ENCODE measurements around the gene TRAM2. TPM values are rescaled to one million over a fixed set of nuclear protein-coding genes. Genes with fewer than 3 reads are reported as not detected.
A peak's percentile ranks its signal among the peaks of the same experiment; 100 is the strongest.

TRAM2 gene
- total and polyA plus RNA-seq, 2 donors (not counting 3 experiments of a cell fraction or from before 2014, with no cell fraction given): 85.7 to 98.6 TPM

DNA sequence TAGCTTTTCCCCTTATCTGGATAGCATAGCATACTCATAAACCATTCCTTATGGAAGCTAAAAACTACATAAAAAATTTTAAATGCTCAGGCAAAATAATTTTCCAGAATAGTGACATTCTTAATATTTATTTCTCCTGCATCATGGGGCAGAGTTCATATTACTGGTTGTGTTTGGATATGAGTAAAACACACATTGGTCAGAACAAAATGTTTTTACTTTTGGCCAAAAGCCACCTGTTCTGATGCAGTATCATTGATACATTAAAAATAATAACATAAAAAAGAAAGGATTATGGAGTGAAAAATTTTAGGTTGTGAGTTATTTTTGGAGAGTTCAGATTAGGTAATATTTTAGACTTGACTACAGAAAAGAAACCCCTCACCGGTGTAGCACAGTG lies 33.6 kb downstream of the TRAM2 start:
- Histone ChIP-seq H4K20me1 (replicated peaks; ENCODE audit: control insufficient read depth, extremely low read depth, insufficient read depth, low read length) (no peaks in the 10 kb centered on the region), H3K79me2 (ENCODE audit: control insufficient read depth, insufficient read depth, low read length) (peaks cover 82% of the 10 kb centered on the region), H3K36me3 (ENCODE audit: control insufficient read depth in 2 of 2, extremely low read depth in 1 of 2, insufficient read depth in 2 of 2, low read length in 2 of 2) (no peaks in the 10 kb centered on the region), H2AFZ (ENCODE audit: low read depth, low read length) (no peak overlapping the region), H3K4me2 (ENCODE audit: insufficient read depth, low read length) (peak overlapping the region; percentile 80), H3K9me1 (replicated peaks; ENCODE audit: control insufficient read depth, extremely low read depth, insufficient read depth, low read length) (no peaks in the 10 kb centered on the region), H3K9me3 (replicated peaks; ENCODE audit: control insufficient read depth, insufficient read depth, low read length) (no peaks in the 10 kb centered on the region), H3K9ac (replicated peaks; ENCODE audit: extremely low read depth, insufficient read depth, low read length) (peak overlapping the region; percentile 66), H3K4me1 (ENCODE audit: control insufficient read depth, extremely low read depth, insufficient read depth, low read length) (peaks cover 86% of the 10 kb centered on the region), H3K4me3 (replicated peaks in 1 of 3; ENCODE audit: insufficient read depth in 1 of 3, low read depth in 1 of 3, low read length in 3 of 3) (peak overlapping the region in 1 of 3 experiments; percentile 21), H3K27me3 (ENCODE audit: control insufficient read depth in 2 of 2, insufficient read depth in 2 of 2, low read length in 2 of 2) (no peaks in the 10 kb centered on the region), H3K27ac (ENCODE audit: insufficient read depth, low read depth, low read length) (peak overlapping the region; percentile 78)
- intact Hi-C loops (cut with micrococcal nuclease): loop anchor here (1.0 kb wide), 3 partner anchors 8 to 127 kb away; no protein-coding TSS in a partner anchor
- ChIA-PET POLR2A (interaction anchor here (1.4 kb wide), 1 partner anchor 20 kb away, joined by 7 read pairs; no protein-coding TSS in a partner anchor), CTCF (interaction anchor here (0.7 to 1.5 kb wide), 5 partner anchors 20 to 109 kb away, joined by 3 to 5 read pairs (median 4); no protein-coding TSS in a partner anchor)
- TF ChIP-seq FOS (IDR thresholded peaks at IDR 0.05; ENCODE audit: borderline replicate concordance, insufficient read depth, low read length): no peak
- TF ChIP-seq JUN (IDR thresholded peaks at IDR 0.05; ENCODE audit: borderline replicate concordance, insufficient read depth, insufficient read length, low read depth): no peak
- no peak for DNase-seq (ENCODE audit: low read depth, low spot score)
- BruUV-seq (replicated peaks): TSS peak; percentile 40
- no peak for FAIRE-seq
- dilution Hi-C loops (cut with MboI; ENCODE audit: extremely low pct_ligation_motif_present, low sequenced_read_pairs): loop anchor here (25.0 kb wide), 1 partner anchor 131 kb away; the partner anchor contains the start of gene EFHC1

DNA sequence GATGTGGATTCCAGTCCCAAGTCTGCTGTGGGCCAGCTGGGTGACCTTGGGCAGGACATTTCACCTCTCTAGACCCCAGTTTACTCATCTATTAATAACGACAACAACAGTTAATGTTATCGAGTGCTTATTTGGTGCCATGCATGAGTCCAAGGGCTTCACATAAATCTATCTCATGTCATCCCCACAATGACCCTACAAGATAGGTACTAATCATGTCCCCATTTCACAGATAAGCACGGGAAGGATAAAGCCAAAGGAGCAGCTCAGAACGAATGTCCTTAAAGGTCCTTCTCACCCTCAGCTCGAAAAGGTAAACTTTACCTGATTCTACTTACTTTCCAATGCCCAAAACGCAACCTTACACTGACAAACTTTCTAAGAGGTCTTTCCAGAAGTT lies 35.7 kb downstream of the TRAM2 start:
- Histone ChIP-seq H2AFZ (ENCODE audit: low read depth, low read length) (no peak overlapping the region), H3K4me3 (replicated peaks in 1 of 3; ENCODE audit: insufficient read depth in 1 of 3, low read depth in 1 of 3, low read length in 3 of 3) (no peak overlapping the region), H4K20me1 (replicated peaks; ENCODE audit: control insufficient read depth, extremely low read depth, insufficient read depth, low read length) (no peaks in the 10 kb centered on the region), H3K36me3 (ENCODE audit: control insufficient read depth in 2 of 2, extremely low read depth in 1 of 2, insufficient read depth in 2 of 2, low read length in 2 of 2) (no peaks in the 10 kb centered on the region), H3K27ac (ENCODE audit: insufficient read depth, low read depth, low read length) (no peak overlapping the region), H3K4me1 (ENCODE audit: control insufficient read depth, extremely low read depth, insufficient read depth, low read length) (peaks cover 91% of the 10 kb centered on the region), H3K9ac (replicated peaks; ENCODE audit: extremely low read depth, insufficient read depth, low read length) (no peak overlapping the region), H3K79me2 (ENCODE audit: control insufficient read depth, insufficient read depth, low read length) (peaks cover 79% of the 10 kb centered on the region), H3K9me3 (replicated peaks; ENCODE audit: control insufficient read depth, insufficient read depth, low read length) (no peaks in the 10 kb centered on the region), H3K4me2 (ENCODE audit: insufficient read depth, low read length) (no peak overlapping the region), H3K9me1 (replicated peaks; ENCODE audit: control insufficient read depth, extremely low read depth, insufficient read depth, low read length) (no peaks in the 10 kb centered on the region), H3K27me3 (ENCODE audit: control insufficient read depth in 2 of 2, insufficient read depth in 2 of 2, low read length in 2 of 2) (no peaks in the 10 kb centered on the region)
- DNase-seq (ENCODE audit: low read depth, low spot score) (no peak), FAIRE-seq (no peak)
- TF ChIP-seq, protein P1, sequence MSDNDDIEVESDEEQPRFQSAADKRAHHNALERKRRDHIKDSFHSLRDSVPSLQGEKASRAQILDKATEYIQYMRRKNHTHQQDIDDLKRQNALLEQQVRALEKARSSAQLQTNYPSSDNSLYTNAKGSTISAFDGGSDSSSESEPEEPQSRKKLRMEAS (IDR thresholded peaks at IDR 0.05; ENCODE audit: insufficient read depth, insufficient read length): no peak
- TF ChIP-seq GATA2 (IDR thresholded peaks at IDR 0.05; ENCODE audit: insufficient read depth, insufficient read length, low read depth, low read length) (no peak), POLR2AphosphoS5 (IDR thresholded peaks at IDR 0.05; ENCODE audit: insufficient read depth, low read depth, low read length) (no peak), MYC (IDR thresholded peaks at IDR 0.05; ENCODE audit: low read depth, low read length) (no peak), FOS (IDR thresholded peaks at IDR 0.05; ENCODE audit: borderline replicate concordance, insufficient read depth, low read length) (no peak), POLR2A (IDR thresholded peaks at IDR 0.05; ENCODE audit: low read depth, low read length) (no peak), EZH2 (IDR thresholded peaks at IDR 0.05; ENCODE audit: borderline replicate concordance, low read depth, low read length, severe bottlenecking) (no peak), JUN (IDR thresholded peaks at IDR 0.05; ENCODE audit: borderline replicate concordance, insufficient read depth, insufficient read length, low read depth) (no peak)
- TF ChIP-seq, protein P2, sequence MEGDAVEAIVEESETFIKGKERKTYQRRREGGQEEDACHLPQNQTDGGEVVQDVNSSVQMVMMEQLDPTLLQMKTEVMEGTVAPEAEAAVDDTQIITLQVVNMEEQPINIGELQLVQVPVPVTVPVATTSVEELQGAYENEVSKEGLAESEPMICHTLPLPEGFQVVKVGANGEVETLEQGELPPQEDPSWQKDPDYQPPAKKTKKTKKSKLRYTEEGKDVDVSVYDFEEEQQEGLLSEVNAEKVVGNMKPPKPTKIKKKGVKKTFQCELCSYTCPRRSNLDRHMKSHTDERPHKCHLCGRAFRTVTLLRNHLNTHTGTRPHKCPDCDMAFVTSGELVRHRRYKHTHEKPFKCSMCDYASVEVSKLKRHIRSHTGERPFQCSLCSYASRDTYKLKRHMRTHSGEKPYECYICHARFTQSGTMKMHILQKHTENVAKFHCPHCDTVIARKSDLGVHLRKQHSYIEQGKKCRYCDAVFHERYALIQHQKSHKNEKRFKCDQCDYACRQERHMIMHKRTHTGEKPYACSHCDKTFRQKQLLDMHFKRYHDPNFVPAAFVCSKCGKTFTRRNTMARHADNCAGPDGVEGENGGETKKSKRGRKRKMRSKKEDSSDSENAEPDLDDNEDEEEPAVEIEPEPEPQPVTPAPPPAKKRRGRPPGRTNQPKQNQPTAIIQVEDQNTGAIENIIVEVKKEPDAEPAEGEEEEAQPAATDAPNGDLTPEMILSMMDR (IDR thresholded peaks at IDR 0.05; ENCODE audit: extremely low read depth in 1 of 2, insufficient read depth in 1 of 2, low read depth in 1 of 2, low read length in 2 of 2): no peak
- dilution Hi-C loops (cut with MboI; ENCODE audit: extremely low pct_ligation_motif_present, low sequenced_read_pairs): loop anchor here (25.0 kb wide), 1 partner anchor 129 kb away; the partner anchor contains the start of gene EFHC1
- POLR2A ChIA-PET: no interaction called here
- CTCF ChIA-PET: interaction anchor here (0.9 to 2.1 kb wide), 7 partner anchors 10 to 51 kb away, joined by 3 to 5 read pairs (median 4); partner anchors contain the start of gene TRAM2
- BruUV-seq (replicated peaks): no TSS peak
- intact Hi-C loops (cut with micrococcal nuclease): no loop called here

All from endothelial cell of umbilical vein (primary cell).